Mammary epithelial cell (primary cell): ENCODE measurements around the gene SERPINE2.

ENCODE experiments used
- CTCF ChIP-seq, 2 donors: IDR thresholded peaks in 1 of 2; conservative IDR thresholded peaks in 1 of 2; 2 replicates each; pipeline ENCODE4 v1.5.1; 2011 to 2012; ENCODE audit warnings: inconsistent platforms in 2 of 2, low read length in 2 of 2, mild to moderate bottlenecking in 2 of 2, control low read depth in 1 of 2, low read depth in 1 of 2; ENCODE audit not compliant: insufficient read depth in 1 of 2; ENCODE audit errors: extremely low read depth in 1 of 2
- EZH2 ChIP-seq: IDR thresholded peaks from 2 replicates; pipeline ENCODE4 v1.6.1; 2012; ENCODE audit warnings: low read length, inconsistent platforms, borderline replicate concordance

- TF ChIP-seq CTCF (conservative IDR thresholded peaks at IDR 0.05 in 1 of 2, IDR thresholded peaks at IDR 0.05 in 1 of 2; ENCODE audit: extremely low read depth in 1 of 2, insufficient read depth in 1 of 2, low read depth in 1 of 2, low read length in 2 of 2) (no peak), EZH2 (no peak)
Observed at GRCh38 chr2:224085811-224086210, 46.7 kb upstream of the SERPINE2 start.
